Measurements from ENCODE around the gene CACNA2D3.

CACNA2D3 gene

GRCh38 chr3:54171951-54172350 lies 49.6 kb downstream of the CACNA2D3 start:
- FAIRE-seq: no peak

DNA sequence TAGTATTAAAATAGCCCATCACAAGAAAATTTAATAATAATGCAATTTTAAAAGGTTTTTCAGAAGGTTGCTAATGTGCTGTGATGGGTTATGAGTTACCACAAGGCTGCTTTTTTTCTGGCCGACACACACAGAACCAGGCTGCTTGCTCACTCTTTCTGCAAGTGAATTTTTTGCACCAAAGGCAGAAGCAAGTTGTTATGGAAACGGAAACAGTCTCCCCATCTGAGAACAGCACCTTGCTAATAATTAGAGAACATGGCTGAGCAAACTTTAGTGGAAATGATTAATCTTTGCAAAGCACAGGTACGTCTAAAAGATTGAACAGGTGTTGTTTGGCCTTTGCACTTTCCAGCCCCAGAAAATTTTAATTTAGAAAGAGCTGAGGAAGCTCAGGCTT lies 51.0 kb downstream of the CACNA2D3 start:
- no peak for FAIRE-seq

- no peak for FAIRE-seq
Observed at GRCh38 chr3:54176106-54176505, 53.8 kb downstream of the CACNA2D3 start.

DNA sequence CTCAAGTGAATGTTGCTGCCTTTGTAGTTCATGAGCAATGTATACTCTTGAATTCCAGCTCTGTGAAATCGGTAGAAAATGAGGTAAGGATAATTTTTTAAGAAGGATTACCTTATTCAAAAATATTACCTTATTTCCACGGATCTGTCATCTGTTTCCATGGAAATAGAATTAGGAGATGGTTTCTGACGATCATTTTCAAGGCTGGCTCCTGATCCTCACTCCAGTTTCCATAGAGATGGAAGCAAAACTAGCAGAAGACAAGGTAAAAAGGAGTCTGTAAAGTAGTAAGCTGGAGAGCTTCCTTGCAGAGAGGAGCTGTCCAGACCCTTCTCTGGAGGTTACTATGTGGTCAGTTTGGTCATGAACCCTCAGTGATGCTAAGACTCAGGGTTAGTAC lies 55.5 kb downstream of the CACNA2D3 start:
- no peak for FAIRE-seq

DNA sequence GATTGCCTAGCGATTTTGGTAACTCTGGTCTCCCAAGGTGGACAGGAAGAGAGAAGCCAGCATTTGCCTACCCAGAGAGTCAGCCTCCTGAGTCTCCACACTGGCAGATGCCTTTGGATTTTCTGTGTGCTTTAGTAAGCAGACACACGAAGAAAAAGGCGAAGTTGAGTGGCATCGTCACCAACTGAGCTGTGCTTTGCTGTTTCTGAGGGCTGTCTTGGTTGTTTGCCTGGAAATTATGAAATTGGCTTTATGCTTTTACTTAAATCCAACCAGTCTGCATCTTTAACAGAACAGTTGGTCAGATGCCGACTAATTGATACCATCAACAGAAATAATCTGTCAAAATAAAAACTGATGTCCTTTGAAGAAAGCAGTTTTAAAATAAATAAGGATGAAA lies 56.0 kb downstream of the CACNA2D3 start:
- FAIRE-seq: no peak

DNA sequence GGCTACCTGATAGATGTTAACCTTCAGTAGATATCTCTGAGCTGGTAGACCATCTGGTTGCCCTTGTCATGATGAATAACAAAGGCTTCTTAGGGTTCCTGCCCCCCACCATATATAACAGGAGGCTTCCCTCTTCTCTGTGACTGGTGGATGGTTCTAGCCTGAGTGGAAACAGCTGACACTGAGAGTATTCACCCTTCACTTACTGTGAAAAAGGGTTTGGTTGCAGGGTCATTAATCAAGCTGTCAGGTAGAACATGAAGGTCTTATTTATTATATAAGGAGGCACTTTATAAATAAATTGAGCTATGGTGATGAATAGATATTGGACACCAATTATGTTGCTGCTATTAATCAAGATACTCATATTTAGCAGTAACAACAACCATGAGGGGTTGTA lies 58.6 kb downstream of the CACNA2D3 start:
- no peak for FAIRE-seq

DNA sequence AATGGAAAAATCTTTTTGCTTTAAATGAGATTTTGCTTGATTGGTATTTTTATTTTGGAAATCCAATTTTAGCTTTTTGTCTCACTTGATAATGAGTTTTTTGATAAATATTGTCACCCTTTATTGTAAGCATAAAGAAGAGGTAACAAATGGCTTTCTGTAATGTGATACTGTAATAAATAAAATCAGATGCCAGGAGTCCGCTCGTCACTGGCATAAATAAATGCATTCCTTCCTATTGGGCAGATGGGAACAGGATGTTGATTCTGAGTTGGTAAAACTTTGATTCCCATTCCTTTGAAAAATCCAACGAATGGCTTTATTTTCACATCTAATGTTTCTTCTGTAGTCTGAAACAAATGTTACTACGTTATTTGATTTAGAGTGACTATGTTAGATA lies 59.9 kb downstream of the CACNA2D3 start:
- FAIRE-seq: no peak

- FAIRE-seq: no peak
Observed at GRCh38 chr3:54185740-54186139, 63.4 kb downstream of the CACNA2D3 start.

GRCh38 chr3:54188176-54188791 lies 65.9 kb downstream of the CACNA2D3 start:
- no peak for FAIRE-seq

GRCh38 chr3:54191220-54191619 lies 68.9 kb downstream of the CACNA2D3 start:
- no peak for FAIRE-seq

DNA sequence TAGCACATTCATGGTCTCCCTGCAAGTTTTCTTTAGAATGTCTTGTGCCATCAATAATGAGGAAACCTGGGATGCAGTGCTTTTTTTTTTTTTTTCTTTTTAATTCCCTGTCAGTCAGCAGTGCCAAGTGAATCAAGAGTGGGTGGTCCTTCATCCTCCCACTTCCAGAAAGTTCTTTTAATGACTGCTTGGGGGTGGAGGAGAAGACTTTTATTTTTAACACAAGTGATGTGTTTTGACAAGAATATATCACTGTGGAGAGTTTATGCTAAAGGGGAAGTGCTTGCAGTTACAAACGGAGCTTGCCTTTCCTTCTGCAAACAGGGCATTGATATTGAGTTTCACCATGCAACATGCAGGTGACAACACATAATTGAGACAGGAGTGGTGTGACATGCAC lies 69.7 kb downstream of the CACNA2D3 start:
- FAIRE-seq: no peak

GRCh38 chr3:54193093-54193492 lies 70.7 kb downstream of the CACNA2D3 start:
- FAIRE-seq: no peak

DNA sequence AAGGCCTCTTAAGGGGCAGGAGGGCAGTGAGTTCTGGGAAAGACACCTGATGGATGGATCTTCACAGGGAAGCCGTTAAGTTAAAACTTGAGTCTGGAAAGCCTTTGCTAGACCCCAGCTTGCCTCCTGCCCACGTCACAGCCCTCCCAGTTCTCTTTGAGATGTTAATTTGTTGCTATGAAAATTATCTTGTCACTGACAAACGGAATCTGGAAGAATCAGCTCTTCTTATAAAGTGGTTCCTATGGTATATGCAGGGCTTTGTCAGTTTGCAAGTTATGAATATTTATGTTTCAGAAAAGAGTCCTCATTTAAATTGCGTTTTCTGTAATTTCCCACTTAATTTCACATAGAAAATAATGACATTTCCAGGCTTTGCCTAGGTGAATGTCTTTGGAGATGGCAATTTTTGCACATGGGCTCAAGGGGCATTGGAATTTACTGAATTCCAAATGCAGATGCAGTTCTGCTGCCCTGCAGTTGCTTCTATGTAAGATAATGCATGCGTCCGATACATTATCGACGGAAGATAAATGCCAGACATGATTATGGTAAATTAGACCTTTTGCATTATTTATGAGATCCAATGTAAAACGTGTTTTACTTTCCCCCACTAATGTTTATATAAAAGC lies 74.1 kb downstream of the CACNA2D3 start:
- FAIRE-seq: no peak

- FAIRE-seq: no peak
Observed at GRCh38 chr3:54197509-54197908, 75.2 kb downstream of the CACNA2D3 start.

DNA sequence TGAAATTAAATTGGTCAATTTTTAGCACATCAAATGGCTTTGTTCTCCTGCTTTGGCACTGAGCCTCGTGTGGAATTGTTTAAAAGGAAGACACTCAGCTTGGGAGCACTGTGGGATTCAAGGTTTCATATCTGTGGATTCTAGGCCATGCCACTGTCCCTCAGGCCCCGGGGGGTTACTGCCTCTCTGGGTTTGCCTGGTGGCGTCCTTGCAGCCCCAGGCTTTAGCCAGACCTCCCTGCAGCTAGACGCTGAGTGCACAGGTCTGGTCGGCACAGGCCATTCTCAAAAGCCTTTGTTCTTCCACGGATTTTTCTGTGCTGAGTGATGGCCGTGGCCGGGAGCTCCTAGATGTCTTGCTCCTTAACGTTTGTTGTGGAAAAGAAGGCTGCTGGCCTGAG lies 76.2 kb downstream of the CACNA2D3 start:
- FAIRE-seq: no peak

DNA sequence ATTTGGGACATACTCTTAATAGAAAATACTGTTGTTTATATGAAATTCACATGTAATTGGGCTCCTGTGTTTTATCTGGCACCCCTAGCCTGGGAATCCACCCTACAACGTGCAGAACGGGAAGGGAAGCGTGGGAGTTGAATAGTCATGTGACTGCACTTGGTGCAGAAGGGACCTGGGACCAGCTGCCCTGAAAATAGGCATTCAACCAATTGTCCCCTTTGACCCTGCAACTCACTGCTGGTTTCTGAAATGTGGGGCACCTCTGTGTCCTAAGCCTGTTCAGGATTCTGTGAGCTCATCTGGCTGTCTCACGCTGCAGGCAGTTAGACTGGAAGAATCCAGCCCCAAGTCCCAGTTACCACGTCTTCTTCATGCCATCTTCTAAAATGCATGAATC lies 79.7 kb downstream of the CACNA2D3 start:
- FAIRE-seq: no peak

DNA sequence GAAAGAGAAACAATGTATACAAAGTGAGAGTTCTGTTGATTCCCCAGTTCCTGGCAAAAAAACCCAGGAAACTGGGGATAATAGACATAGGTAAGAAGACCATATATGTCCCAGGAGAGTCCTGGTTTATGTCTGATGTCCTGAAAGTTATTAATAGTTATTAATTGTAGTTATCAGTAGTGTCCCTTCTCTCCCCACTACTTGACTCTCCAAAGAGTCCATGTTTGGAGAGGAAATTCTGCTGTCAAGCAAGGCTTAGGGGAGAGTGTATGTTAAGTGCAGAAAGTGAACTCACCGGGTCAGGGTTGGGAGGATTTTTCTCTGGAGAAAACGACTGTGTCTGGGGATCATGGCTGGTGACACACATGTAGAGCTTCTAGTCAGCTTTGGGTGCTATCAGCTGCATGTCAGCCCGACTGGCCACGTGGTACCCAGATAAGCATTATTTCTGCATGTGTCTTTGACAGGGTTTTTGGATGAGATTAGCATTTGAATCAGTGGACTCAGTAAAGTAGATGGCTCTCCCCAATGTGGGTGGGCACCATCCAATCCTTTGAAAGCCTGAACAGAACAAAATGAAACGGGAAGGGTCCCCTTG lies 80.4 kb downstream of the CACNA2D3 start:
- FAIRE-seq: no peak

DNA sequence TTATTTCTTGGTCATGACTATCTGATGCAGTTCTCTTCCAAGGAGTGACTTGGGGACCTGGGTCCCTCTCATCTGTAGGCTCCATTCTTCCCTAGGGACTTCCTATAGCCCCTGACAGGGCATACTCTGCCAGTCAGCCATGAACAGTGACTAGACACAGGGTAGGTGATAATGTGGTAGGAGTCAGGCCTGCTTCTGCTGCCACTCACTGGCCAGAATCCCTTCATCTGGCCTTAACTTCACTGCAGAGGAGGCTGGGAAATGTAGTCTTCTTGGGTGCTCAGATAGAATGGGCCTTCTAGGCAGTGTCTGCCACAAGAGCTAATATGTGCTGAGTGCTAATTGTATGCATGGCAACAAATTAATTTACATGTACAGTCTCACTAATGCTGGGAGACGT lies 84.5 kb downstream of the CACNA2D3 start:
- FAIRE-seq: no peak

DNA sequence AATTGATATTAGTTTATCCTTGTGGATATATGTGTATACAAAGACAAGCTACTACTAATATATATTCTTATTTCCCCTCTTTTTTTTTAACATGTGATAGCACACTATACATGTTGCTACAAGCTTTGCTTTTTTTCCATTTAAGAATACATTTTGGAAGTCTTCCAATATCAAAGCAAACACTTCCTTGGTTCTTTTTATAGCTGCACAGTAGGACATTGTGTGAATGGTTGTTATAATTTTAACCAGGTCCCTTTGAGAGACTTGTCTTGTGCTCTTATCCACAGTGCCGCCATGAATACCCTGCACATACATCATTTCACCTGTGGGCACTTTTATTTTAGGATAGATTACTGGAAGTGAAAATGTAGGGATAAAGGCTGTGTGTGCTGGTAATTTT lies 88.7 kb downstream of the CACNA2D3 start:
- FAIRE-seq: no peak

DNA sequence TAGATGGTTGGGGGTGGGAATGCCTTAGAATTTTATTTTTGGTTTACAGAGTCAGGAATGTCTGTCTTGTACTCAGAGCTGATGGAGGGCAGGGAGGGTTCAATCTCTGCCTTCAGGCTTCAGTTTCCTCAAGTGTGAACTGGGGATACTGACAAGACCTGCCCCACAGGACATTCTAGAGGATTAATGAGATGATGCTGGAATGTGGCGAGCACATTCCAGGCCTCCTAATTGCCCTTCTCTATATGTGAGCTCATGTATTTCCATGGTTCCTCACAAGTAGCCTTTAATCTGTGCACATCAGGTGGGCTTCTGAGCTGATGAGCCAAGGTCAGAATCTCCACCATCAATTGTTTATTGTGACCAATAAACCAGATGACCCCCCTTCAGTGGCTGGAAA lies 90.4 kb downstream of the CACNA2D3 start:
- no peak for FAIRE-seq

DNA sequence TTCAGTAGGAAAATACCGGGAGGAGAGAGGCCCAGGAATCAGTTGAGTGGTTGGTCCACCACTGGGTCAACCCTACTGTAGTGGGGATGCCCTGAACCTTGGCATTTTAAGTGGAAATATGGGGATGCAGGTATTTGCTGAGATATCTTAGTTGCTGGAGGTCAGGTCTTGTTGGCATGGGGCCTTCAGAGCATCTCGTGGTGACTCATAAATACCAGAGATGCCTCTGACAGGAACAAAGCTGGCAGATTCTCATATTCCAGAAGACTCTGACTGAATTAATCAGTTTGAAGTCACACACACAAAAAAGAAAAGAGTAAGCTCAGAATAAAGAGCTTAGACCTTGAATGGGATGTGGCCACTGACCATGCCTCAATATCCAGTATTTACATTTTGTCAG lies 91.6 kb downstream of the CACNA2D3 start:
- no peak for FAIRE-seq

DNA sequence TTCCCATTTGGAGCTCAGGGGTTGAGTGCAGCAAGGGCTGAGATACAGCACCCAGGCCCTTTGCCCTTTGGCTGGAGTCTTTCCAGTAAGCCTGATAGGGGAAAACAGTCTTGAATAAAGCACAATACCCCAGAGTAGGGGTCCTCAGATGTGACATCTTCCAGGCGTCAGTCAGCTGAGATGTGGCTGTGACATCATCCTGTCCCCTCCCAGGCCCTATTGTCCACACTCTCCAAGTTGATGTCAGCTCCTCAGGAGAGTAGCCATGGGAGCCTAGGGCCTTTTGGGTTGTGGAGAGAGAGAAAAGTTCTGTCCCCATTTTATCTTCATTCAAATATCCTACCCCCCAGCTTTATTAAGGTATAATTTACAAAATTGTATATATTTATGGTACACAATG lies 92.5 kb downstream of the CACNA2D3 start:
- no peak for FAIRE-seq

DNA sequence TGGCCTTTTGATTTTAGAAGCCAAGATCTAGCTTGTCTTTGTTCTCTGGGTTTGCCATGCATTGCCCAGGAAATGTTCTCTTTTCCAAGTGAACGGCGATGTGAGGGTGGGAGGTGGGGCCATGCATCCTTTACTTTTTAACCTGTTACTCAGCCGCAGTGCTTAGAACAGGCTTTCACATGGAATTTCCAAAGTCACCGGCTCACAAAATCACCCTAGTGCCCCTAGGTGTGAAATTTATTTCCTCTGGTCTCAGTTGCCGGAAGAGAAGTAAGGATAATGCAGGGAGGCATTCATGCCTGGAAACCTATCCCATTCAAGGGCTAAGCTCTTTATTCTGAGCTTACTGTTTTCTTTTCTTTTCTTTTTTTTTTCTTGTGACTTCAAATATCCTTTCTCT lies 93.2 kb downstream of the CACNA2D3 start:
- no peak for FAIRE-seq

DNA sequence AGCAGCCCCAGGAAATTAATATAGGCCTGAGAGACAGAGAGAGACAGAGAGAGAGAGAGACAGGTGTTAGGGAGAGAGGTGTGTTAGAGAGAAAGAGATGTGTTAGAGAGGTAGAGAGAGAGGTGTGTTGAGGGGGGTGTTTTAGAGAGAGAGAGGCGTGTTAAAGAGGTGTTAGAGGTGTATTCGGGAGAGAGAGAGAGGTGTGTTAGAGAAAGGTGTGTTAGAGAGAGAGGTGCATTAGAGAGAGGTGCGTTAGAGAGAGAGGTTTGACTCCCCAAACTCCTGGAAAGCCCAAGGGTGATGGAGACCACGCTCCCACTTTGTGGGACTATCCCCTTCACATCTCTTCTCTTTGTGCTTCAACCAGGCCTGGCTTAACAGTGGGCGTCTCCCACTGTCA lies 95.5 kb downstream of the CACNA2D3 start:
- FAIRE-seq: no peak

DNA sequence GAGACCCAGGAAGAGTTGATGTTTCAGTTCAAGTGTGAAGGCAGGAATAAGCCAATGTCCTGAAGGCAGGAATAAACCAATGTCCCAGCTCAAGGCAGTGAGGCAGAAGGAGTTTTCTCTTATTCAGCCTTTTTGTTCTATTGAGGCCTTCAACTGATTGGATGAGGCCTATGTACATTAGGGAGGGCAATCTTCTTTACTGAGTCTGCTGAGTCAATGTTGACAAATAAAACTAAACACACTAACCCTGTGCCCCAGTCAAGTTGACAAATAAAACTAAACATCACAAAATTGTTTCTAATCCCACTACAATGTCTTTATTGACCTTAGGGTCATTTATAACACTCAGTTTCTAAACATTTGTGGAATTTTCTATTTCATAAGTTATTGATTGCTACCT lies 100.0 kb downstream of the CACNA2D3 start:
- FAIRE-seq: no peak
